ENCODE measurements around the gene CACNA2D1. TPM values are rescaled to one million over a fixed set of nuclear protein-coding genes. Genes with fewer than 3 reads are reported as not detected.

The CACNA2D1 gene
- polyA plus RNA-seq, 6 donors from 2014 or later = not detected

GRCh38 chr7:82373926-82374635, 69.5 kb downstream of the CACNA2D1 start:
- Mint-ChIP-seq H3K4me1 (no peaks in the 10 kb centered on the region), H3K36me3 (no peaks in the 10 kb centered on the region), H3K27me3 (no peaks in the 10 kb centered on the region), H3K27ac (no peak overlapping the region), H3K4me3 (no peak overlapping the region), H3K9me3 (peaks cover 0 to 5% (median 0%) of the 10 kb centered on the region in 7 donors)
- DNase-seq (no peak), ATAC-seq (ENCODE audit: low read depth in 2 of 2) (no peak)

GRCh38 chr7:82364671-82365070, 78.9 kb downstream of the CACNA2D1 start:
- Mint-ChIP-seq H3K36me3 (no peaks in the 10 kb centered on the region), H3K27ac (no peak overlapping the region), H3K4me3 (no peak overlapping the region), H3K9me3 (peaks cover 0 to 4% (median under 1%) of the 10 kb centered on the region in 7 donors), H3K4me1 (no peaks in the 10 kb centered on the region), H3K27me3 (no peaks in the 10 kb centered on the region)
- no peak for DNase-seq
- no peak for ATAC-seq (ENCODE audit: low read depth in 2 of 2)

GRCh38 chr7:82364048-82364447, 79.5 kb downstream of the CACNA2D1 start:
- ATAC-seq (ENCODE audit: low read depth in 2 of 2) = no peak
- H3K4me3 Mint-ChIP-seq = no peak overlapping the region
- H3K27me3 Mint-ChIP-seq = no peaks in the 10 kb centered on the region
- no peaks in the 10 kb centered on the region for H3K36me3 Mint-ChIP-seq
- no peaks in the 10 kb centered on the region for H3K4me1 Mint-ChIP-seq
- peaks cover 0 to 5% (median 2%) of the 10 kb centered on the region in 7 donors for H3K9me3 Mint-ChIP-seq
- no peak for DNase-seq
- no peak overlapping the region for H3K27ac Mint-ChIP-seq

GRCh38 chr7:82362129-82362706, 81.4 kb downstream of the CACNA2D1 start:
- Mint-ChIP-seq H3K27me3 (no peaks in the 10 kb centered on the region), H3K36me3 (no peaks in the 10 kb centered on the region), H3K4me1 (no peaks in the 10 kb centered on the region), H3K4me3 (no peak overlapping the region), H3K9me3 (peaks cover 0 to 5% (median 2%) of the 10 kb centered on the region in 7 donors), H3K27ac (no peak overlapping the region)
- ATAC-seq (ENCODE audit: low read depth in 2 of 2) (no peak), DNase-seq (no peak)

GRCh38 chr7:82360591-82361368, 82.8 kb downstream of the CACNA2D1 start:
- no peak overlapping the region for H3K27ac Mint-ChIP-seq
- H3K36me3 Mint-ChIP-seq = no peaks in the 10 kb centered on the region
- no peaks in the 10 kb centered on the region for H3K4me1 Mint-ChIP-seq
- DNase-seq = no peak
- no peak for ATAC-seq (ENCODE audit: low read depth in 2 of 2)
- peaks cover 0 to 5% (median 1%) of the 10 kb centered on the region in 7 donors for H3K9me3 Mint-ChIP-seq
- no peaks in the 10 kb centered on the region for H3K27me3 Mint-ChIP-seq
- H3K4me3 Mint-ChIP-seq = no peak overlapping the region

- peaks cover 0 to 5% (median 1%) of the 10 kb centered on the region in 7 donors for H3K9me3 Mint-ChIP-seq
- DNase-seq (no peak), ATAC-seq (ENCODE audit: low read depth in 2 of 2) (no peak)
- no peaks in the 10 kb centered on the region for H3K4me1 Mint-ChIP-seq
- H3K4me3 Mint-ChIP-seq = no peak overlapping the region
- H3K36me3 Mint-ChIP-seq = no peaks in the 10 kb centered on the region
- no peak overlapping the region for H3K27ac Mint-ChIP-seq
- H3K27me3 Mint-ChIP-seq = no peaks in the 10 kb centered on the region
These were observed 84.2 kb downstream of the CACNA2D1 start for GRCh38 chr7:82359426-82359825.

GRCh38 chr7:82358923-82359322, 84.7 kb downstream of the CACNA2D1 start:
- Mint-ChIP-seq H3K4me3 (no peak overlapping the region), H3K27ac (no peak overlapping the region), H3K27me3 (no peaks in the 10 kb centered on the region), H3K9me3 (peaks cover 0 to 5% (median 1%) of the 10 kb centered on the region in 7 donors), H3K4me1 (no peaks in the 10 kb centered on the region), H3K36me3 (no peaks in the 10 kb centered on the region)
- no peak for ATAC-seq (ENCODE audit: low read depth in 2 of 2)
- DNase-seq = no peak

GRCh38 chr7:82358009-82358578, 85.5 kb downstream of the CACNA2D1 start:
- no peak for DNase-seq
- no peaks in the 10 kb centered on the region for H3K4me1 Mint-ChIP-seq
- H3K4me3 Mint-ChIP-seq = no peak overlapping the region
- H3K27me3 Mint-ChIP-seq = no peaks in the 10 kb centered on the region
- no peak overlapping the region for H3K27ac Mint-ChIP-seq
- peaks cover 0 to 5% (median 0%) of the 10 kb centered on the region in 7 donors for H3K9me3 Mint-ChIP-seq
- ATAC-seq (ENCODE audit: low read depth in 2 of 2) = no peak
- H3K36me3 Mint-ChIP-seq = no peaks in the 10 kb centered on the region

- Mint-ChIP-seq H3K4me3 (no peak overlapping the region), H3K36me3 (no peaks in the 10 kb centered on the region), H3K9me3 (peaks cover 0 to 3% (median 0%) of the 10 kb centered on the region in 7 donors), H3K27me3 (no peaks in the 10 kb centered on the region), H3K27ac (no peak overlapping the region), H3K4me1 (no peaks in the 10 kb centered on the region)
- no peak for DNase-seq
- ATAC-seq (ENCODE audit: low read depth in 2 of 2) = no peak
These were observed 95.3 kb downstream of the CACNA2D1 start for GRCh38 chr7:82348251-82348650.

GRCh38 chr7:82347808-82348207, 95.8 kb downstream of the CACNA2D1 start:
- ATAC-seq (ENCODE audit: low read depth in 2 of 2) (no peak), DNase-seq (no peak)
- Mint-ChIP-seq H3K4me1 (no peaks in the 10 kb centered on the region), H3K4me3 (no peak overlapping the region), H3K27me3 (no peaks in the 10 kb centered on the region), H3K36me3 (no peaks in the 10 kb centered on the region), H3K9me3 (peaks cover 0 to 3% (median 0%) of the 10 kb centered on the region in 7 donors), H3K27ac (no peak overlapping the region)

GRCh38 chr7:82345886-82346285, 97.7 kb downstream of the CACNA2D1 start:
- peaks cover 0 to 3% (median 0%) of the 10 kb centered on the region in 7 donors for H3K9me3 Mint-ChIP-seq
- H3K4me1 Mint-ChIP-seq = no peaks in the 10 kb centered on the region
- no peak for DNase-seq
- H3K4me3 Mint-ChIP-seq = no peak overlapping the region
- no peak overlapping the region for H3K27ac Mint-ChIP-seq
- H3K36me3 Mint-ChIP-seq = no peaks in the 10 kb centered on the region
- no peak for ATAC-seq (ENCODE audit: low read depth in 2 of 2)
- H3K27me3 Mint-ChIP-seq = no peaks in the 10 kb centered on the region

GRCh38 chr7:82343716-82344115, 99.9 kb downstream of the CACNA2D1 start:
- ATAC-seq (ENCODE audit: low read depth in 2 of 2) = no peak

GRCh38 chr7:82339958-82340357, 103.6 kb downstream of the CACNA2D1 start:
- no peak overlapping the region for H3K4me3 Mint-ChIP-seq
- no peaks in the 10 kb centered on the region for H3K36me3 Mint-ChIP-seq
- H3K27ac Mint-ChIP-seq = no peak overlapping the region

More at GRCh38 chr7:82343716-82344115, 99.9 kb downstream of the CACNA2D1 start:
- no peaks in the 10 kb centered on the region for H3K36me3 Mint-ChIP-seq
- no peak overlapping the region for H3K27ac Mint-ChIP-seq
- no peaks in the 10 kb centered on the region for H3K4me1 Mint-ChIP-seq
- DNase-seq = no peak
- H3K27me3 Mint-ChIP-seq = no peaks in the 10 kb centered on the region
- H3K9me3 Mint-ChIP-seq = peaks cover 0 to 5% (median 0%) of the 10 kb centered on the region in 7 donors
- H3K4me3 Mint-ChIP-seq = no peak overlapping the region

More at GRCh38 chr7:82339958-82340357, 103.6 kb downstream of the CACNA2D1 start:
- Mint-ChIP-seq H3K4me1 (no peaks in the 10 kb centered on the region), H3K9me3 (peaks cover 0 to 5% (median 0%) of the 10 kb centered on the region in 7 donors), H3K27me3 (no peaks in the 10 kb centered on the region)
- DNase-seq (no peak), ATAC-seq (ENCODE audit: low read depth in 2 of 2) (no peak)
